GM12878 (cell line): Measurements from ENCODE around the gene EEF2K. TPM values are rescaled to one million over a fixed set of nuclear protein-coding genes. Genes with fewer than 3 reads are reported as not detected.

Experiments used
- ATAC-seq: fragments of 200-7000 bp; cut with Tn5 transposase; 3 replicates; pipeline ENCODE4 v1.9.1; 2020; ENCODE audit warnings: mild to moderate bottlenecking, moderate library complexity
- BruUV-seq: library from RNA; stranded (reverse); fragments of 400-500 nt; replicated peaks from 2 replicates; lab custom pipeline; 2021; lab: Mats Ljungman, UMichigan
- CTCF ChIA-PET: fragments of 300-600 bp; sonication (Branson Sonifier 250); formaldehyde crosslinking; extraction: SDS; loops from one replicate; lab custom pipeline; 2021; ENCODE audit warnings: inconsistent platforms; lab: Yijun Ruan, JAX
- POLR2A ChIA-PET: fragments of 350-600 bp; formaldehyde crosslinking; extraction: SDS; loops from one replicate; lab custom pipeline; 2021; ENCODE audit warnings: inconsistent platforms; lab: Charles Lee
- RAD21 ChIA-PET: fragments of 300-600 bp; sonication (Branson Sonifier 250); formaldehyde crosslinking; loops from one replicate; lab custom pipeline; 2023; ENCODE audit warnings: antibody characterized with exemption; ENCODE audit not compliant: unreplicated experiment; lab: Charles Lee
- SMC1A ChIA-PET: fragments of 300-600 bp; sonication (Branson Sonifier 250); formaldehyde crosslinking; loops from one replicate; lab custom pipeline; 2023; ENCODE audit not compliant: unreplicated experiment, uncharacterized antibody; lab: Charles Lee
- DNase-seq: peaks from one replicate; pipeline ENCODE4 v3.0.0-alpha.2; 2011; ENCODE audit warnings: low read depth, low spot score
- FAIRE-seq: peaks from 3 replicates; lab custom pipeline; 2011; peaks lifted over from hg19 to GRCh38; lab: Jason Lieb, UNC
- H2AFZ ChIP-seq: 2 replicates; pipeline ENCODE4 v1.6.0; 2011; ENCODE audit warnings: low read depth, low read length, control low read depth; ENCODE audit not compliant: control insufficient read depth
- H3K27ac ChIP-seq: 2 replicates; pipeline ENCODE4 v1.5.1; 2011; ENCODE audit warnings: control low read depth; ENCODE audit not compliant: control insufficient read depth, insufficient read depth
- H3K27me3 ChIP-seq, 2 experiments: replicated peaks in 1 of 2; 2 replicates each; pipeline versions ENCODE4 v1.6.0 to v1.6.1; 2011; ENCODE audit warnings: low read length in 1 of 2; ENCODE audit not compliant: control insufficient read depth in 2 of 2, insufficient read depth in 2 of 2
- H3K36me3 ChIP-seq, 2 experiments: 2 replicates each; pipeline ENCODE4 v1.5.1; 2011; ENCODE audit warnings: low read length in 1 of 2; ENCODE audit not compliant: control insufficient read depth in 2 of 2, insufficient read depth in 2 of 2
- H3K4me1 ChIP-seq: 2 replicates; pipeline ENCODE4 v1.6.1; 2011; ENCODE audit warnings: mild to moderate bottlenecking, low read length, moderate library complexity, mixed read lengths; ENCODE audit not compliant: control insufficient read depth, insufficient read depth
- H3K4me2 ChIP-seq: 2 replicates; pipeline ENCODE4 v1.6.0; 2011; ENCODE audit warnings: control low read depth; ENCODE audit not compliant: control insufficient read depth, insufficient read depth
- H3K4me3 ChIP-seq: fragments of 200-600 bp; sonication (generic); 2 replicates; pipeline ENCODE4 v1.5.1; 2016
- H3K79me2 ChIP-seq: 2 replicates; pipeline ENCODE4 v1.6.0; 2011; ENCODE audit warnings: low read length; ENCODE audit not compliant: control insufficient read depth, insufficient read depth
- H3K9ac ChIP-seq: 2 replicates; pipeline ENCODE4 v1.8.0; 2011; ENCODE audit warnings: low read length, control low read depth, mixed read lengths; ENCODE audit not compliant: control insufficient read depth, insufficient read depth
- H3K9me3 ChIP-seq: replicated peaks from 3 replicates; pipeline ENCODE4 v1.5.1; 2011; ENCODE audit warnings: mild to moderate bottlenecking, low read length; ENCODE audit not compliant: control insufficient read depth, insufficient read depth
- H4K20me1 ChIP-seq: 2 replicates; pipeline ENCODE4 v1.6.0; 2011; ENCODE audit not compliant: control insufficient read depth, insufficient read depth
- EGR1 ChIP-seq, 2 experiments: IDR thresholded peaks; 1 replicate in 1 of 2; 2 replicates in 1 of 2; pipeline ENCODE4 v1.6.1; 2011 to 2012; ENCODE audit warnings: low read depth in 2 of 2, low read length in 2 of 2, borderline replicate concordance in 1 of 2, mild to moderate bottlenecking in 1 of 2, moderate library complexity in 1 of 2
- EZH2 ChIP-seq: IDR thresholded peaks from 2 replicates; pipeline ENCODE4 v1.6.1; 2012; ENCODE audit warnings: low read depth, mild to moderate bottlenecking, control low read depth, inconsistent platforms, low read length, borderline replicate concordance; ENCODE audit not compliant: control insufficient read depth
- RUNX3 ChIP-seq: IDR thresholded peaks from 2 replicates; pipeline ENCODE4 v1.6.1; 2012; ENCODE audit warnings: low read length, inconsistent platforms
- SP1 ChIP-seq: IDR thresholded peaks from one replicate; pipeline ENCODE4 v1.6.1; 2011; ENCODE audit warnings: low read depth, low read length
- ZBTB33 ChIP-seq: fragments of 450-650 bp; IDR thresholded peaks from 2 replicates; pipeline ENCODE4 v1.6.1; 2017; ENCODE audit warnings: mild to moderate bottlenecking
- ZNF207 ChIP-seq: fragments of 450-650 bp; IDR thresholded peaks from 2 replicates; pipeline ENCODE4 v1.6.1; 2014; ENCODE audit warnings: antibody characterized with exemption, mild to moderate bottlenecking, borderline replicate concordance
- WGBS: methylation state at CpG from one replicate; pipeline ENCODE4 v1.1.6; 2016; ENCODE audit warnings: low lambda C conversion rate; ENCODE audit not compliant: insufficient replicate concordance, insufficient coverage; ENCODE audit errors: missing lambda C conversion rate; 5-methylcytosine and 5-hydroxymethylcytosine counted together
- in situ Hi-C: fragments of 300-500 bp; cut with MboI; formaldehyde crosslinking; loops from 9 replicates; pipeline ENCODE4 v1.14.3; 2018; ENCODE audit warnings: mixed read lengths
- intact Hi-C: fragments of 100-400 bp; cut with micrococcal nuclease; formaldehyde crosslinking; loops from one replicate; pipeline ENCODE4 v1.14.2; 2022; ENCODE audit not compliant: unreplicated experiment
- polyA plus RNA-seq, 11 experiments: library from polyadenylated mRNA; depleted of rRNA in 4 of 11; unstranded in 6 of 11; stranded (reverse) in 5 of 11; fragments of >200 nt; fragmentation: Nextera tagmentation in 4 of 11; fragmentation: Illumina TruSeq in 1 of 11; extraction: Ambion mirVana in 4 of 11; extraction: Trizol in 1 of 11; gene quantifications; 1 replicate in 1 of 11; 2 replicates in 10 of 11; pipeline versions ENCODE4 v1.2.1 to v1.2.3, GENCODE V29; 2011 to 2016; ENCODE audit warnings: inconsistent platforms in 2 of 11, missing spikeins in 2 of 11, low read depth in 1 of 11
- total RNA-seq, 4 experiments: library from RNA; depleted of rRNA in 3 of 4; stranded (reverse); fragments of >200 nt in 3 of 4; fragmentation: Illumina TruSeq in 1 of 4; extraction: Trizol in 1 of 4; gene quantifications; 2 replicates each; pipeline versions ENCODE4 v1.2.1 to v1.2.3, GENCODE V29; 2013 to 2021

Gene EEF2K
- total and polyA plus RNA-seq, 10 of the 15 experiments (the other 5 are each of a cell fraction or from before 2014, with no cell fraction given): 2.0 to 29.6 (median 12.2) TPM

GRCh38 chr16:22337849-22338635 lies 132.0 kb downstream of the EEF2K start:
- H3K9ac ChIP-seq: no peak overlapping the region
- H4K20me1 ChIP-seq: no peaks in the 10 kb centered on the region
- no peak overlapping the region for H3K4me2 ChIP-seq
- BruUV-seq: no TSS peak
- no peak overlapping the region for H2AFZ ChIP-seq
- ATAC-seq: no peak
- no peaks in the 10 kb centered on the region for H3K79me2 ChIP-seq
- ChIA-PET POLR2A (interaction anchor here (0.8 to 1.3 kb wide), 2 partner anchors 8 to 14 kb away, joined by 3 to 4 read pairs; no protein-coding TSS in a partner anchor), SMC1A (interaction anchor here (1.3 to 1.7 kb wide), 2 partner anchors 33 to 35 kb away, joined by 3 to 4 read pairs; no protein-coding TSS in a partner anchor), CTCF (interaction anchor here (0.6 to 1.8 kb wide), 7 partner anchors 8 to 239 kb away, joined by 3 to 6 read pairs (median 3); no protein-coding TSS in a partner anchor), RAD21 (no interaction called here)
- no peak overlapping the region for H3K4me3 ChIP-seq
- peaks cover 5 to 11% of the 10 kb centered on the region in 2 experiments; a peak in 3 of 4 replicates for H3K36me3 ChIP-seq
- WGBS: 94% methylated on average over 4 of the region's 4 CpGs
- no peak for FAIRE-seq
- H3K4me1 ChIP-seq: no peaks in the 10 kb centered on the region
- no peak for TF ChIP-seq EZH2
- TF ChIP-seq EGR1 (IDR thresholded peaks at IDR 0.05; ENCODE audit: borderline replicate concordance in 1 of 2, low read depth in 2 of 2, low read length in 2 of 2): no peak
- no peak for TF ChIP-seq SP1
- TF ChIP-seq RUNX3: no peak
- TF ChIP-seq ZBTB33: no peak
- no peak for TF ChIP-seq ZNF207
- H3K27me3 ChIP-seq: no peaks in the 10 kb centered on the region
- intact Hi-C loops (no loop called here), in situ Hi-C loops (no loop called here)
- peaks cover 13% of the 10 kb centered on the region for H3K9me3 ChIP-seq
- H3K27ac ChIP-seq: no peak overlapping the region
- DNase-seq: no peak

Other genes starting within 250 kb of the EEF2K start
- gene PDZD9, start 205.2 kb upstream of the EEF2K start, total RNA-seq (2014; rRNA removed): not detected in 2 replicates
- not detected in 2 replicates for gene PDZD9, start 205.2 kb upstream of the EEF2K start, total RNA-seq (2014; rRNA removed; fragmentation: Illumina TruSeq; extraction: Trizol)
- gene PDZD9, start 205.2 kb upstream of the EEF2K start, total RNA-seq (2021): not detected in 2 replicates
- not detected in 2 replicates for gene PDZD9, start 205.2 kb upstream of the EEF2K start, polyA plus RNA-seq (2011; rRNA removed)
- not detected in 2 replicates for gene PDZD9, start 205.2 kb upstream of the EEF2K start, polyA plus RNA-seq (2014; fragmentation: Illumina TruSeq; extraction: Trizol)
- gene PDZD9, start 205.2 kb upstream of the EEF2K start, polyA plus RNA-seq (2014; fragmentation: Nextera tagmentation; extraction: Ambion mirVana): under 1 TPM; 0.07 to 0.13 TPM
- gene PDZD9, start 205.2 kb upstream of the EEF2K start, polyA plus RNA-seq (2014; rRNA removed): not detected in 2 replicates
- gene PDZD9, start 205.2 kb upstream of the EEF2K start, polyA plus RNA-seq (2016; fragmentation: Nextera tagmentation; extraction: Ambion mirVana): under 1 TPM in 1 of 2 experiments, not detected in 1; 0.15 TPM
- 16.6 and 19.5 TPM in 2 replicates for gene MOSMO, start 198.2 kb upstream of the EEF2K start, total RNA-seq (2014; rRNA removed)
- 15.4 and 18.9 TPM in 2 replicates for gene MOSMO, start 198.2 kb upstream of the EEF2K start, total RNA-seq (2014; rRNA removed; fragmentation: Illumina TruSeq; extraction: Trizol)
- gene MOSMO, start 198.2 kb upstream of the EEF2K start, total RNA-seq (2021): 10.0 and 10.9 TPM in 2 replicates
- gene MOSMO, start 198.2 kb upstream of the EEF2K start, polyA plus RNA-seq (2011; rRNA removed): 26.7 and 32.7 TPM in 2 replicates
- 20.8 and 22.8 TPM in 2 replicates for gene MOSMO, start 198.2 kb upstream of the EEF2K start, polyA plus RNA-seq (2014; fragmentation: Illumina TruSeq; extraction: Trizol)
- gene MOSMO, start 198.2 kb upstream of the EEF2K start, polyA plus RNA-seq (2014; fragmentation: Nextera tagmentation; extraction: Ambion mirVana): 1 to 10 TPM; 2.2 to 7.3 TPM
- 13.4 and 13.5 TPM in 2 replicates for gene MOSMO, start 198.2 kb upstream of the EEF2K start, polyA plus RNA-seq (2014; rRNA removed)
- 1 to 10 TPM; 1.7 to 2.5 TPM for gene MOSMO, start 198.2 kb upstream of the EEF2K start, polyA plus RNA-seq (2016; fragmentation: Nextera tagmentation; extraction: Ambion mirVana)
- gene VWA3A, start 113.7 kb upstream of the EEF2K start, total RNA-seq (2014; rRNA removed): not detected in 2 replicates
- gene VWA3A, start 113.7 kb upstream of the EEF2K start, total RNA-seq (2014; rRNA removed; fragmentation: Illumina TruSeq; extraction: Trizol): not detected in 2 replicates
- not detected in 2 replicates for gene VWA3A, start 113.7 kb upstream of the EEF2K start, total RNA-seq (2021)
- 0.01 and 0.03 TPM in 2 replicates for gene VWA3A, start 113.7 kb upstream of the EEF2K start, polyA plus RNA-seq (2011; rRNA removed)
- gene VWA3A, start 113.7 kb upstream of the EEF2K start, polyA plus RNA-seq (2014; fragmentation: Illumina TruSeq; extraction: Trizol): not detected in 2 replicates
- not detected for gene VWA3A, start 113.7 kb upstream of the EEF2K start, polyA plus RNA-seq (2014; fragmentation: Nextera tagmentation; extraction: Ambion mirVana)
- gene VWA3A, start 113.7 kb upstream of the EEF2K start, polyA plus RNA-seq (2014; rRNA removed): not detected in 2 replicates
- gene VWA3A, start 113.7 kb upstream of the EEF2K start, polyA plus RNA-seq (2016; fragmentation: Nextera tagmentation; extraction: Ambion mirVana): not detected
- not detected in 2 replicates for gene SDR42E2, start 43.8 kb upstream of the EEF2K start, total RNA-seq (2014; rRNA removed)
- gene SDR42E2, start 43.8 kb upstream of the EEF2K start, total RNA-seq (2014; rRNA removed; fragmentation: Illumina TruSeq; extraction: Trizol): 0.05 TPM in 1 of 2 replicates, not detected in the other
- gene SDR42E2, start 43.8 kb upstream of the EEF2K start, total RNA-seq (2021): not detected in 2 replicates
- 0.06 and 0.07 TPM in 2 replicates for gene SDR42E2, start 43.8 kb upstream of the EEF2K start, polyA plus RNA-seq (2011; rRNA removed)
- 0.01 TPM in 1 of 2 replicates, not detected in the other for gene SDR42E2, start 43.8 kb upstream of the EEF2K start, polyA plus RNA-seq (2014; fragmentation: Illumina TruSeq; extraction: Trizol)
- gene SDR42E2, start 43.8 kb upstream of the EEF2K start, polyA plus RNA-seq (2014; fragmentation: Nextera tagmentation; extraction: Ambion mirVana): under 1 TPM; 0.05 to 0.09 TPM
- gene SDR42E2, start 43.8 kb upstream of the EEF2K start, polyA plus RNA-seq (2014; rRNA removed): not detected in 2 replicates
- gene SDR42E2, start 43.8 kb upstream of the EEF2K start, polyA plus RNA-seq (2016; fragmentation: Nextera tagmentation; extraction: Ambion mirVana): under 1 TPM; 0.09 TPM
- 34.6 and 36.8 TPM in 2 replicates for gene POLR3E, start 91.1 kb downstream of the EEF2K start, total RNA-seq (2014; rRNA removed)
- 39.1 and 41.0 TPM in 2 replicates for gene POLR3E, start 91.1 kb downstream of the EEF2K start, total RNA-seq (2014; rRNA removed; fragmentation: Illumina TruSeq; extraction: Trizol)
- 52.0 and 54.0 TPM in 2 replicates for gene POLR3E, start 91.1 kb downstream of the EEF2K start, total RNA-seq (2021)
- gene POLR3E, start 91.1 kb downstream of the EEF2K start, polyA plus RNA-seq (2011; rRNA removed): 49.4 and 79.5 TPM in 2 replicates
- gene POLR3E, start 91.1 kb downstream of the EEF2K start, polyA plus RNA-seq (2014; fragmentation: Illumina TruSeq; extraction: Trizol): 30.0 and 57.6 TPM in 2 replicates
- 10 to 100 TPM; 11.1 to 15.5 TPM for gene POLR3E, start 91.1 kb downstream of the EEF2K start, polyA plus RNA-seq (2014; fragmentation: Nextera tagmentation; extraction: Ambion mirVana)
- gene POLR3E, start 91.1 kb downstream of the EEF2K start, polyA plus RNA-seq (2014; rRNA removed): 42.0 and 48.5 TPM in 2 replicates
- gene POLR3E, start 91.1 kb downstream of the EEF2K start, polyA plus RNA-seq (2016; fragmentation: Nextera tagmentation; extraction: Ambion mirVana): 10 to 100 TPM; 35.2 to 40.2 TPM
- 16.0 and 21.9 TPM in 2 replicates for gene CDR2, start 168.3 kb downstream of the EEF2K start, total RNA-seq (2014; rRNA removed)
- 18.0 and 19.7 TPM in 2 replicates for gene CDR2, start 168.3 kb downstream of the EEF2K start, total RNA-seq (2014; rRNA removed; fragmentation: Illumina TruSeq; extraction: Trizol)
- gene CDR2, start 168.3 kb downstream of the EEF2K start, total RNA-seq (2021): 20.7 and 25.6 TPM in 2 replicates
- gene CDR2, start 168.3 kb downstream of the EEF2K start, polyA plus RNA-seq (2011; rRNA removed): 23.7 and 26.5 TPM in 2 replicates
- gene CDR2, start 168.3 kb downstream of the EEF2K start, polyA plus RNA-seq (2014; fragmentation: Illumina TruSeq; extraction: Trizol): 24.3 and 24.5 TPM in 2 replicates
- 1 to 10 TPM; 4.8 to 5.5 TPM for gene CDR2, start 168.3 kb downstream of the EEF2K start, polyA plus RNA-seq (2014; fragmentation: Nextera tagmentation; extraction: Ambion mirVana)
- gene CDR2, start 168.3 kb downstream of the EEF2K start, polyA plus RNA-seq (2014; rRNA removed): 19.8 and 20.5 TPM in 2 replicates
- 10 to 100 TPM in 1 of 2 experiments, 1 to 10 TPM in 1; 6.7 to 14.1 TPM for gene CDR2, start 168.3 kb downstream of the EEF2K start, polyA plus RNA-seq (2016; fragmentation: Nextera tagmentation; extraction: Ambion mirVana)